GM12878 (cell line): ENCODE results near the gene OXCT1. TPM values are rescaled to one million over a fixed set of nuclear protein-coding genes. Genes with fewer than 3 reads are reported as not detected.

Source experiments
- BCL11A ChIP-seq: IDR thresholded peaks from 2 replicates; pipeline ENCODE4 v1.6.1; 2011; ENCODE audit warnings: low read depth, low read length
- BCL3 ChIP-seq: IDR thresholded peaks from 2 replicates; pipeline ENCODE4 v1.6.1; 2011; ENCODE audit warnings: borderline replicate concordance, low read depth, mild to moderate bottlenecking, moderate library complexity, low read length; ENCODE audit not compliant: insufficient read depth, poor library complexity, severe bottlenecking
- BMI1 ChIP-seq: fragments of 450-650 bp; IDR thresholded peaks from 2 replicates; pipeline ENCODE4 v1.6.1; 2016; ENCODE audit warnings: mild to moderate bottlenecking, moderate library complexity, borderline replicate concordance
- CBX5 ChIP-seq: sonication (generic); IDR thresholded peaks from 2 replicates; pipeline ENCODE4 v1.6.1; 2016; ENCODE audit warnings: low read depth, moderate library complexity, mild to moderate bottlenecking, inconsistent platforms
- DPF2 ChIP-seq: fragments of 450-650 bp; IDR thresholded peaks from 2 replicates; pipeline ENCODE4 v1.6.1; 2017; ENCODE audit warnings: mild to moderate bottlenecking
- EGR1 ChIP-seq, 2 experiments: IDR thresholded peaks; 1 replicate in 1 of 2; 2 replicates in 1 of 2; pipeline ENCODE4 v1.6.1; 2011 to 2012; ENCODE audit warnings: low read depth in 2 of 2, low read length in 2 of 2, borderline replicate concordance in 1 of 2, mild to moderate bottlenecking in 1 of 2, moderate library complexity in 1 of 2
- GABPA ChIP-seq: IDR thresholded peaks from 2 replicates; pipeline ENCODE4 v1.6.1; 2014; ENCODE audit warnings: antibody characterized with exemption, low read depth, mild to moderate bottlenecking, inconsistent platforms
- KAT2A ChIP-seq: conservative IDR thresholded peaks from 2 replicates; pipeline ENCODE4 v1.6.1; 2011; ENCODE audit warnings: low read depth, low read length; ENCODE audit not compliant: control insufficient read depth
- NR2F1 ChIP-seq: fragments of 450-650 bp; conservative IDR thresholded peaks from 2 replicates; pipeline ENCODE4 v1.6.1; 2017; ENCODE audit warnings: mild to moderate bottlenecking
- PAX8 ChIP-seq: fragments of 450-650 bp; IDR thresholded peaks from 2 replicates; pipeline ENCODE4 v1.6.1; 2017; ENCODE audit warnings: mild to moderate bottlenecking, moderate library complexity
- PBX3 ChIP-seq: IDR thresholded peaks from 2 replicates; pipeline ENCODE4 v1.6.1; 2011; ENCODE audit warnings: mild to moderate bottlenecking, low read depth, low read length, moderate library complexity; ENCODE audit not compliant: insufficient replicate concordance
- POLR2AphosphoS5 ChIP-seq: IDR thresholded peaks from 2 replicates; pipeline ENCODE4 v1.6.1; 2011; ENCODE audit warnings: mild to moderate bottlenecking, low read length, inconsistent platforms
- SIN3A ChIP-seq: IDR thresholded peaks from 2 replicates; pipeline ENCODE4 v1.6.1; 2012; ENCODE audit warnings: low read depth, low read length, improper control_type of control experiment
- SMAD1 ChIP-seq: fragments of 450-650 bp; IDR thresholded peaks from 2 replicates; pipeline ENCODE4 v1.6.1; 2018; ENCODE audit warnings: mild to moderate bottlenecking, low read depth; ENCODE audit not compliant: partially characterized antibody
- SPI1 ChIP-seq: IDR thresholded peaks from 2 replicates; pipeline ENCODE4 v1.6.1; 2011; ENCODE audit warnings: low read depth, mild to moderate bottlenecking, low read length, moderate library complexity, borderline replicate concordance; ENCODE audit not compliant: insufficient read depth
- STAT1 ChIP-seq: fragments of 450-650 bp; conservative IDR thresholded peaks from 2 replicates; pipeline ENCODE4 v1.6.1; 2014; ENCODE audit warnings: antibody characterized with exemption, mild to moderate bottlenecking
- STAT3 ChIP-seq: IDR thresholded peaks from 2 replicates; pipeline ENCODE4 v1.6.1; 2011; ENCODE audit warnings: low read depth, low read length, improper control_type of control experiment
- TAF1 ChIP-seq: IDR thresholded peaks from 2 replicates; pipeline ENCODE4 v1.6.1; 2011; ENCODE audit warnings: mild to moderate bottlenecking, low read depth, low read length, borderline replicate concordance
- TCF3 ChIP-seq: IDR thresholded peaks from 2 replicates; pipeline ENCODE4 v1.6.1; 2012; ENCODE audit warnings: low read depth, mild to moderate bottlenecking, low read length, borderline replicate concordance; ENCODE audit not compliant: insufficient read depth
- ZBTB4 ChIP-seq: fragments of 450-650 bp; formaldehyde crosslinking; IDR thresholded peaks from 2 replicates; pipeline ENCODE4 v1.4.0; 2022; ENCODE audit warnings: mild to moderate bottlenecking, moderate library complexity
- ZNF207 ChIP-seq: fragments of 450-650 bp; IDR thresholded peaks from 2 replicates; pipeline ENCODE4 v1.6.1; 2014; ENCODE audit warnings: antibody characterized with exemption, mild to moderate bottlenecking, borderline replicate concordance
- ZNF274 ChIP-seq: IDR thresholded peaks from one replicate; pipeline ENCODE4 v1.8.0; 2011; ENCODE audit not compliant: insufficient read length, insufficient read depth
- ZNF687 ChIP-seq: fragments of 450-650 bp; IDR thresholded peaks from 2 replicates; pipeline ENCODE4 v1.6.1; 2017; ENCODE audit warnings: mild to moderate bottlenecking, moderate library complexity
- polyA plus RNA-seq, 11 experiments: library from polyadenylated mRNA; depleted of rRNA in 4 of 11; unstranded in 6 of 11; stranded (reverse) in 5 of 11; fragments of >200 nt; fragmentation: Nextera tagmentation in 4 of 11; fragmentation: Illumina TruSeq in 1 of 11; extraction: Ambion mirVana in 4 of 11; extraction: Trizol in 1 of 11; gene quantifications; 1 replicate in 1 of 11; 2 replicates in 10 of 11; pipeline versions ENCODE4 v1.2.1 to v1.2.3, GENCODE V29; 2011 to 2016; ENCODE audit warnings: inconsistent platforms in 2 of 11, missing spikeins in 2 of 11, low read depth in 1 of 11
- total RNA-seq, 4 experiments: library from RNA; depleted of rRNA in 3 of 4; stranded (reverse); fragments of >200 nt in 3 of 4; fragmentation: Illumina TruSeq in 1 of 4; extraction: Trizol in 1 of 4; gene quantifications; 2 replicates each; pipeline versions ENCODE4 v1.2.1 to v1.2.3, GENCODE V29; 2013 to 2021

The OXCT1 gene
- total and polyA plus RNA-seq, 10 of the 15 experiments (the other 5 are each of a cell fraction or from before 2014, with no cell fraction given): 46.9 to 103 (median 70.5) TPM

- TF ChIP-seq PBX3 (no peak), BMI1 (no peak), BCL3 (no peak), TCF3 (no peak), TAF1 (no peak), SMAD1 (no peak), ZNF207 (no peak), POLR2AphosphoS5 (no peak), ZNF274 (no peak), NR2F1 (no peak), EGR1 (IDR thresholded peaks at IDR 0.05; ENCODE audit: borderline replicate concordance in 1 of 2, low read depth in 2 of 2, low read length in 2 of 2) (no peak), STAT1 (no peak), BCL11A (no peak), ZNF687 (no peak), GABPA (no peak), STAT3 (no peak), PAX8 (no peak), DPF2 (peak; percentile 69), SIN3A (no peak), ZBTB4 (CRISPR knock-in tag) (no peak), KAT2A (no peak), SPI1 (peak; percentile 98), CBX5 (no peak)
Measured at GRCh38 chr5:41842777-41843176, 27.4 kb downstream of the OXCT1 start (continued).
